ENCODE measurements around the gene OLFML2A. TPM values are rescaled to one million over a fixed set of nuclear protein-coding genes. Genes with fewer than 3 reads are reported as not detected.

The OLFML2A gene
- total and polyA plus RNA-seq, 2 donors (not counting 1 experiment from before 2014, with no cell fraction given) = 0.76 to 0.88 TPM

- H3K9me3 Mint-ChIP-seq (ENCODE audit: insufficient read depth) = no peaks in the 10 kb centered on the region
- intact Hi-C loops (cut with micrococcal nuclease) = no loop called here
- no peak for TF ChIP-seq EZH2 (IDR thresholded peaks at IDR 0.05; ENCODE audit: borderline replicate concordance, insufficient read depth, low read depth, low read length, poor library complexity, severe bottlenecking)
- TF ChIP-seq CTCF (IDR thresholded peaks at IDR 0.05) = no peak
- Histone ChIP-seq H3K27ac (ENCODE audit: low read length in 2 of 2) (no peak overlapping the region), H3K4me2 (replicated peaks; ENCODE audit: low read depth, low read length, poor library complexity, severe bottlenecking) (no peak overlapping the region), H3K4me3 (ENCODE audit: control extremely low read depth in 1 of 5, extremely low read depth in 1 of 5, insufficient read depth in 1 of 5, low read depth in 2 of 5, low read length in 4 of 5) (no peak overlapping the region), H3K9me3 (ENCODE audit: control extremely low read depth in 1 of 3, control insufficient read depth in 2 of 3, insufficient read depth in 1 of 3, low read length in 2 of 3) (no peaks in the 10 kb centered on the region), H4K20me1 (ENCODE audit: control insufficient read depth, insufficient read depth, low read length, poor library complexity, severe bottlenecking) (no peaks in the 10 kb centered on the region), H3K79me2 (ENCODE audit: control insufficient read depth, insufficient read depth, low read length) (no peaks in the 10 kb centered on the region), H3K27me3 (replicated peaks in 1 of 4; ENCODE audit: control extremely low read depth in 1 of 4, control insufficient read depth in 3 of 4, insufficient read depth in 4 of 4, low read length in 3 of 4) (peaks cover 0 to 4% (median 1%) of the 10 kb centered on the region in 4 experiments), H3K36me3 (replicated peaks in 1 of 2; ENCODE audit: control extremely low read depth in 1 of 2, control insufficient read depth in 1 of 2, extremely low read depth in 1 of 2, insufficient read depth in 2 of 2, low read length in 1 of 2) (no peaks in the 10 kb centered on the region), H2AFZ (ENCODE audit: insufficient read depth, low read depth, low read length, poor library complexity, severe bottlenecking) (no peak overlapping the region), H3K9ac (ENCODE audit: low read length) (no peak overlapping the region), H3K4me1 (ENCODE audit: control insufficient read depth in 2 of 2, insufficient read depth in 2 of 2, low read length in 2 of 2) (peaks cover 4 to 6% of the 10 kb centered on the region in 2 donors)
- no peak overlapping the region for H3K4me3 Mint-ChIP-seq
- 35% methylated on average over 4 of the region's 6 CpGs for WGBS (ENCODE audit: insufficient coverage)
- DNase-seq (no peak), ATAC-seq (ENCODE audit: low read depth) (no peak)
- no peak overlapping the region for H3K27ac Mint-ChIP-seq
- CTCF ChIA-PET = no interaction called here
- peaks cover 3% of the 10 kb centered on the region for H3K4me1 Mint-ChIP-seq
- POLR2A ChIA-PET = no interaction called here
- peaks cover 28% of the 10 kb centered on the region for H3K27me3 Mint-ChIP-seq
Measured at GRCh38 chr9:124757616-124758015, 19.3 kb upstream of the OLFML2A start.

DNA sequence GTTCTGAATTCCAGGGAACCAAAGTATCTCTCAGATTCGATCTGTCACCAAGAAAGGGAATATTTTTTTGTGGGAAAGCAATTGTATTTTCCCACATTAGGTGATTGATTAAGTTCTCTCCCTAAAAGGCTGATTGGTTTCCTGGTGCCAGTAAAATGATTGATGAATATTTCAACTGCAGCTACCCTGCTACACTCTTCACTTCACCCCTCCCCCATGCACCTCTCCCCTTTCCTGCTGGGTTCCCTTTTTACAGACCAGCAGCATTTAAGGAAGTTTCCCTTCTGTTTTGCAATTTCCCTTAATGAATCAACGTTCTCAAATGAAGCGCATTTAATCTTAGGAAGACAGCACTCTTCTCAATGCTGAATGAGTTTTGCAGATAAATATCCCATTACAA lies 18.9 kb upstream of the OLFML2A start:
- ChIA-PET POLR2A (no interaction called here), CTCF (interaction anchor here (1.5 to 1.8 kb wide), 3 partner anchors 13 to 94 kb away, joined by 3 to 7 read pairs (median 5); partner anchors contain the start of genes NR6A1 and WDR38)
- Histone ChIP-seq H3K79me2 (ENCODE audit: control insufficient read depth, insufficient read depth, low read length) (no peaks in the 10 kb centered on the region), H3K9me3 (ENCODE audit: control extremely low read depth in 1 of 3, control insufficient read depth in 2 of 3, insufficient read depth in 1 of 3, low read length in 2 of 3) (no peaks in the 10 kb centered on the region), H3K27me3 (replicated peaks in 1 of 4; ENCODE audit: control extremely low read depth in 1 of 4, control insufficient read depth in 3 of 4, insufficient read depth in 4 of 4, low read length in 3 of 4) (peaks cover 0 to 4% (median 1%) of the 10 kb centered on the region in 4 experiments), H4K20me1 (ENCODE audit: control insufficient read depth, insufficient read depth, low read length, poor library complexity, severe bottlenecking) (no peaks in the 10 kb centered on the region), H3K36me3 (replicated peaks in 1 of 2; ENCODE audit: control extremely low read depth in 1 of 2, control insufficient read depth in 1 of 2, extremely low read depth in 1 of 2, insufficient read depth in 2 of 2, low read length in 1 of 2) (no peaks in the 10 kb centered on the region), H3K9ac (ENCODE audit: low read length) (no peak overlapping the region), H3K4me3 (ENCODE audit: control extremely low read depth in 1 of 5, extremely low read depth in 1 of 5, insufficient read depth in 1 of 5, low read depth in 2 of 5, low read length in 4 of 5) (no peak overlapping the region), H3K4me2 (replicated peaks; ENCODE audit: low read depth, low read length, poor library complexity, severe bottlenecking) (no peak overlapping the region), H2AFZ (ENCODE audit: insufficient read depth, low read depth, low read length, poor library complexity, severe bottlenecking) (no peak overlapping the region), H3K4me1 (ENCODE audit: control insufficient read depth in 2 of 2, insufficient read depth in 2 of 2, low read length in 2 of 2) (peaks cover 4 to 6% of the 10 kb centered on the region in 2 donors), H3K27ac (ENCODE audit: low read length in 2 of 2) (no peak overlapping the region)
- H3K27me3 Mint-ChIP-seq = peaks cover 31% of the 10 kb centered on the region
- H3K9me3 Mint-ChIP-seq (ENCODE audit: insufficient read depth) = no peaks in the 10 kb centered on the region
- ATAC-seq (ENCODE audit: low read depth) = no peak
- peaks cover 3% of the 10 kb centered on the region for H3K4me1 Mint-ChIP-seq
- no peak overlapping the region for H3K4me3 Mint-ChIP-seq
- no peak for DNase-seq
- TF ChIP-seq EZH2 (IDR thresholded peaks at IDR 0.05; ENCODE audit: borderline replicate concordance, insufficient read depth, low read depth, low read length, poor library complexity, severe bottlenecking) (no peak), CTCF (IDR thresholded peaks at IDR 0.05) (no peak)
- no peak overlapping the region for H3K27ac Mint-ChIP-seq
- no CpG with 5 or more reads among the region's 3 CpGs for WGBS (ENCODE audit: insufficient coverage)
- intact Hi-C loops (cut with micrococcal nuclease) = no loop called here

Measured in B cell (primary cell).